Adipocyte (in vitro differentiated cells): ENCODE data around the gene CCDC171.
"Not testable (repeated sequence)": the region's sequence is repeated elsewhere in the genome, so short reads cannot be mapped to it uniquely, and the experiment has no call there.

Source experiments
- DNase-seq: peaks from one replicate; pipeline ENCODE4 v3.0.0-alpha.2; 2015; ENCODE audit warnings: low read depth
- H3K27me3 ChIP-seq: replicated peaks from 2 replicates; pipeline ENCODE4 v1.7.0; 2013; ENCODE audit warnings: mild to moderate bottlenecking, low read length, moderate library complexity; ENCODE audit not compliant: control insufficient read depth, insufficient read depth
- H3K36me3 ChIP-seq: 2 replicates; pipeline ENCODE4 v1.7.0; 2013; ENCODE audit warnings: low read length, mild to moderate bottlenecking, moderate library complexity; ENCODE audit not compliant: control insufficient read depth, insufficient read depth, severe bottlenecking
- H3K4me1 ChIP-seq: 2 replicates; pipeline ENCODE4 v1.7.0; 2013; ENCODE audit warnings: mild to moderate bottlenecking, low read length, moderate library complexity; ENCODE audit not compliant: control insufficient read depth, insufficient read depth
- H3K4me3 ChIP-seq: 2 replicates; pipeline ENCODE4 v1.7.0; 2013; ENCODE audit warnings: mild to moderate bottlenecking, low read length, moderate library complexity
- H3K9ac ChIP-seq: 2 replicates; pipeline ENCODE4 v1.7.0; 2013; ENCODE audit warnings: mild to moderate bottlenecking, low read length, moderate library complexity
- H3K9me3 ChIP-seq: 2 replicates; pipeline ENCODE4 v1.7.0; 2013; ENCODE audit warnings: mild to moderate bottlenecking, low read length, moderate library complexity; ENCODE audit not compliant: control insufficient read depth

Gene CCDC171

GRCh38 chr9:15699876-15700559 is 147.2 kb downstream of the CCDC171 start:
- H3K9ac ChIP-seq, H3K4me1 ChIP-seq, H3K4me3 ChIP-seq, H3K9me3 ChIP-seq, H3K36me3 ChIP-seq, DNase-seq, H3K27me3 ChIP-seq: not testable (repeated sequence)

- DNase-seq, result no peak
- Histone ChIP-seq H3K4me3 (no peak overlapping the region), H3K36me3 (no peaks in the 10 kb centered on the region), H3K9me3 (no peaks in the 10 kb centered on the region), H3K27me3 (no peaks in the 10 kb centered on the region), H3K4me1 (no peaks in the 10 kb centered on the region), H3K9ac (no peak overlapping the region)
Observed at GRCh38 chr9:15707000-15707399, 154.2 kb downstream of the CCDC171 start.

DNA sequence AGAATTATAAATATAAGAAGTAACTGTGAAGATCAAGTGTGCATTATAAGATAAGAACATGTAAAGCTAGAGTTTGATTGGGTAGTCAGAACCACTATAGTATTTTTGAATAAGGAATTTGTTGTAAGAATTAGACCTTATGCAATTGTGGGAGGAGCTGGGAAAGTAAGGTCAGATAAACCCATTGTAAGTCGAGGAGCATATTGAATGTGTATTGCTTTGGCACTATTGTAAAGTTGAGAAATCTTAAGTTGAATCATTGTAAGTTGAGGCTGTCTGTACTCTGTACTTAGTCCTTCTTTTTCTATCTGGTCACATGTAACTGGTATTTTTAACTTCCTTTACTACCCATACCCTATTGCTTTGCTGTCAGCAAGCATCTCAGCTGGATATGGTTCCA is 158.7 kb downstream of the CCDC171 start:
- Histone ChIP-seq H3K9me3 (no peaks in the 10 kb centered on the region), H3K4me1 (no peaks in the 10 kb centered on the region), H3K9ac (no peak overlapping the region), H3K4me3 (no peak overlapping the region), H3K36me3 (no peaks in the 10 kb centered on the region), H3K27me3 (no peaks in the 10 kb centered on the region)
- DNase-seq, result peak; percentile 27

GRCh38 chr9:15711931-15712330 is 159.1 kb downstream of the CCDC171 start:
- no peak overlapping the region for H3K9ac ChIP-seq
- no peaks in the 10 kb centered on the region for H3K9me3 ChIP-seq
- H3K4me1 ChIP-seq, result no peaks in the 10 kb centered on the region
- no peak overlapping the region for H3K4me3 ChIP-seq
- no peaks in the 10 kb centered on the region for H3K36me3 ChIP-seq
- DNase-seq, result peak; percentile 18
- no peaks in the 10 kb centered on the region for H3K27me3 ChIP-seq

- no peaks in the 10 kb centered on the region for H3K4me1 ChIP-seq
Observed at GRCh38 chr9:15714746-15715145, 161.9 kb downstream of the CCDC171 start.

GRCh38 chr9:15717290-15717967 is 164.6 kb downstream of the CCDC171 start:
- no peaks in the 10 kb centered on the region for H3K27me3 ChIP-seq
- no peaks in the 10 kb centered on the region for H3K4me1 ChIP-seq
- no peak overlapping the region for H3K4me3 ChIP-seq
- DNase-seq, result no peak
- H3K9me3 ChIP-seq, result no peaks in the 10 kb centered on the region
- no peaks in the 10 kb centered on the region for H3K36me3 ChIP-seq
- H3K9ac ChIP-seq, result no peak overlapping the region

More at GRCh38 chr9:15714746-15715145, 161.9 kb downstream of the CCDC171 start:
- H3K9ac ChIP-seq, result no peak overlapping the region
- no peak overlapping the region for H3K4me3 ChIP-seq
- H3K27me3 ChIP-seq, result no peaks in the 10 kb centered on the region
- H3K9me3 ChIP-seq, result no peaks in the 10 kb centered on the region
- DNase-seq, result no peak
- no peaks in the 10 kb centered on the region for H3K36me3 ChIP-seq

DNA sequence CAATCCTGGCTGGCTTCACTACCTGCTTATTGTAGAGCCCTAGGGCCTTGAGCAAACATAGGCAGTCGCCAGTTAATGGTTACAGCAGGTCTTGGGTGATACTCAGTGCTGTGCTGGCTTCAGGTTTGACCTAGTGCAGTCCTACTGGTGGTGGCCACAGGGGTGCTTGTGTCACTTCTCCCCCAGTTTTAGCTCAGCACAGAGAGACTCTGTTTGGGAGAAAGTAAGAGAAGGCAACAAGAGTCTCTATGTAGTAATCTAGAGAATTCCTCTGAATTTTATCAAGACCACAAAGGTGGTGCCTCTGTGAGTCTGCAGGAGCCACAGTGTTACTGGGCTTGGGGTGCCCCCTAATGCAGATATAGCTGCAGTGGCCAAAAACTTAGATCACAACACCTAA is 165.6 kb downstream of the CCDC171 start:
- H3K9me3 ChIP-seq, result no peaks in the 10 kb centered on the region
- no peaks in the 10 kb centered on the region for H3K27me3 ChIP-seq
- H3K36me3 ChIP-seq, result no peaks in the 10 kb centered on the region
- H3K4me1 ChIP-seq, result no peaks in the 10 kb centered on the region
- DNase-seq, result no peak
- no peak overlapping the region for H3K4me3 ChIP-seq
- no peak overlapping the region for H3K9ac ChIP-seq

DNA sequence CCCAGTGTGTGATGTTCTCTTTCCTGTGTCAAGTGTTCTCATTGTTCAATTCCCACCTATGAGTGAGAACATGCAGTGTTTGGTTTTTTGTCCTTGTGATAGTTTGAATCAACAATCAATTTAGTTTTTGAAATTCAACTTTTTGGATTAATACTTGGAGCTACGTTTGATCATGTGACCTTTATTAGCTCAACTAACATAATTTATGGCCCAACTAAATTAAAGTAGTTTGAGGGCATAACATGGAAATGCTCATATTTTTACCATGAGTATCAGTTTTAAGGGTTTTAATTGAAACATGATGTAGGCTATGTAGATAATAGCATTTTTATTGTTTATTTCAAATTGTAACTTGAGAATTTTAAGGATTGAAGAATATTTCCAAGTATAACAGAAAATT is 168.0 kb downstream of the CCDC171 start:
- DNase-seq, result peak; percentile 21
- Histone ChIP-seq H3K9ac (no peak overlapping the region), H3K27me3 (no peaks in the 10 kb centered on the region), H3K9me3 (no peaks in the 10 kb centered on the region), H3K4me1 (peaks cover 9% of the 10 kb centered on the region), H3K4me3 (no peak overlapping the region), H3K36me3 (no peaks in the 10 kb centered on the region)

DNA sequence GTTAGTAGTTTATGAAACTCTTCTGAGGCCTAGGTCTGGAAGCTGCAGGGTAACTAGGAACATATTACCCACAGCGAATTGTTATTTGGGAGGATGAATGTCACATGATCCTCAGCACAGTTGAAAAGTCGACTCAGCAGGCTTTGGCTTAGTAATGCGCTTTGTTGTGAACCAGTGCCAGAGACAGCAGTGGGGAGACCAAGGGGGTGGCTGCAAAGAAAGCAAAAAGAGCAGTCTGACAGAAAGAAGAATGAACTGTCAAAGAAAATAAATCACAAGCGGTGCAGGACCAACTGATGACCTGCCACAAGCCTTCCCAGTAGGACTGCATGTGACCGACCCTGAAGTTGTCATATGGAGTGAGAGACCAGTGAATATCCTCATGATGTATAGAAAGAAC is 170.0 kb downstream of the CCDC171 start:
- Histone ChIP-seq H3K4me3 (no peak overlapping the region), H3K36me3 (no peaks in the 10 kb centered on the region), H3K4me1 (peaks cover 9% of the 10 kb centered on the region), H3K27me3 (no peaks in the 10 kb centered on the region), H3K9me3 (no peaks in the 10 kb centered on the region), H3K9ac (no peak overlapping the region)
- DNase-seq, result no peak

- Histone ChIP-seq H3K36me3 (no peaks in the 10 kb centered on the region), H3K9me3 (no peaks in the 10 kb centered on the region), H3K4me1 (peaks cover 9% of the 10 kb centered on the region), H3K9ac (no peak overlapping the region), H3K4me3 (no peak overlapping the region), H3K27me3 (no peaks in the 10 kb centered on the region)
- peak; percentile 72 for DNase-seq
Observed at GRCh38 chr9:15724016-15724415, 171.2 kb downstream of the CCDC171 start.

DNA sequence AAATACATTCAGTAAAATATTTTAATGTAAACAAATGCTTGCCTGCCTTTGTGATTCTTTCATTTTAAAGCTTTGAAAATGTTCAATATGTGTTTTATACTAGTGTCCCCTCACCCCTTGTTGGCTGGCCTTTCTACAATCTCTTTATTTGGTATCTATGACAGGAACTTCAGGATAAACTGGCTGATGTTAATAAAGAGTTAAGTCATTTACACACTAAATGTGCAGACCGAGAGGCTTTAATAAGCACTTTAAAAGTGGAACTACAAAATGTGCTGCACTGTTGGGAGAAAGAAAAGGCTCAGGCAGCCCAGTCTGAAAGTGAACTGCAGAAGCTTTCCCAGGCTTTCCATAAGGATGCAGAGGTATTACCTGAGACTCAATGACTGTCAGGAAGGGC is 171.8 kb downstream of the CCDC171 start:
- no peak overlapping the region for H3K4me3 ChIP-seq
- peaks cover 9% of the 10 kb centered on the region for H3K4me1 ChIP-seq
- H3K9ac ChIP-seq, result no peak overlapping the region
- peak; percentile 5 for DNase-seq
- H3K27me3 ChIP-seq, result no peaks in the 10 kb centered on the region
- H3K9me3 ChIP-seq, result no peaks in the 10 kb centered on the region
- H3K36me3 ChIP-seq, result no peaks in the 10 kb centered on the region
